Neural cell (in vitro differentiated cells): Measurements from ENCODE around the gene CYP26B1. TPM values are rescaled to one million over a fixed set of nuclear protein-coding genes. Genes with fewer than 3 reads are reported as not detected.

ENCODE experiments used
- H2AFZ ChIP-seq: fragments of 200-600, 300-800 bp; sonication (generic), shearing (Covaris generic); 2 replicates; pipeline ENCODE4 v1.6.0; 2014; ENCODE audit warnings: low read depth, mild to moderate bottlenecking, antibody characterized with exemption, low read length, moderate library complexity
- H3F3A ChIP-seq: fragments of 200-600 bp; shearing (Covaris generic); 2 replicates; pipeline ENCODE4 v1.6.1; 2016; ENCODE audit warnings: mild to moderate bottlenecking, moderate library complexity, mixed read lengths, antibody characterized with exemption, low read length; ENCODE audit not compliant: insufficient read depth, poor library complexity, severe bottlenecking
- H3K27ac ChIP-seq: fragments of 200-600, 300-800 bp; sonication (generic), shearing (Covaris generic); 2 replicates; pipeline ENCODE4 v1.5.1; 2014; ENCODE audit warnings: mild to moderate bottlenecking, low read length, moderate library complexity
- H3K27me3 ChIP-seq: fragments of 300-800, 200-600 bp; sonication (generic), shearing (Covaris generic); 2 replicates; pipeline ENCODE4 v1.6.0; 2014; ENCODE audit warnings: mild to moderate bottlenecking, low read depth, low read length, moderate library complexity; ENCODE audit not compliant: insufficient read depth
- H3K36me3 ChIP-seq: fragments of 300-800, 200-600 bp; sonication (generic), shearing (Covaris generic); 2 replicates; pipeline ENCODE4 v1.5.1; 2014; ENCODE audit warnings: mild to moderate bottlenecking, antibody characterized with exemption, low read length, moderate library complexity; ENCODE audit not compliant: insufficient read depth
- H3K4me2 ChIP-seq: fragments of 300-800, 200-600 bp; sonication (generic), shearing (Covaris generic); 2 replicates; pipeline ENCODE4 v1.6.0; 2014; ENCODE audit warnings: mild to moderate bottlenecking, low read length
- H3K4me3 ChIP-seq: fragments of 300-800, 200-600 bp; sonication (generic), shearing (Covaris generic); 2 replicates; pipeline ENCODE4 v1.5.1; 2014; ENCODE audit warnings: mild to moderate bottlenecking, low read length, moderate library complexity
- H3K79me2 ChIP-seq: fragments of 200-600 bp; shearing (Covaris generic); replicated peaks from 2 replicates; pipeline ENCODE4 v1.6.0; 2014; ENCODE audit warnings: mild to moderate bottlenecking, low read length, moderate library complexity; ENCODE audit not compliant: insufficient read depth
- H3K9ac ChIP-seq: fragments of 300-800, 200-600 bp; sonication (generic), shearing (Covaris generic); 2 replicates; pipeline ENCODE4 v1.6.1; 2016; ENCODE audit warnings: mild to moderate bottlenecking, low read length, mixed read lengths
- H3K9me2 ChIP-seq: fragments of 200-600 bp; shearing (Covaris generic); 2 replicates; pipeline ENCODE4 v1.6.1; 2016; ENCODE audit warnings: mild to moderate bottlenecking, low read length, mixed read lengths; ENCODE audit not compliant: insufficient read depth
- H3K9me3 ChIP-seq: fragments of 200-600, 300-800 bp; sonication (generic), shearing (Covaris generic); 2 replicates; pipeline ENCODE4 v1.6.1; 2016; ENCODE audit warnings: mild to moderate bottlenecking, mixed run types, low read length, moderate library complexity, mixed read lengths
- H4K20me1 ChIP-seq: fragments of 200-600 bp; shearing (Covaris generic); 2 replicates; pipeline ENCODE4 v1.6.1; 2016; ENCODE audit warnings: mild to moderate bottlenecking, mixed run types; ENCODE audit not compliant: insufficient read depth
- EP300 ChIP-seq: fragments of 450-650 bp; conservative IDR thresholded peaks from 2 replicates; pipeline ENCODE4 v1.6.1; 2014; ENCODE audit warnings: antibody characterized with exemption, mild to moderate bottlenecking, moderate library complexity; ENCODE audit not compliant: poor library complexity, severe bottlenecking
- EZH2 ChIP-seq: fragments of 200-600, 300-800 bp; shearing (Covaris generic), sonication (generic); IDR thresholded peaks from 2 replicates; pipeline ENCODE4 v1.6.1; 2014; ENCODE audit warnings: antibody characterized with exemption, low read length, borderline replicate concordance, mild to moderate bottlenecking; ENCODE audit not compliant: insufficient read depth, poor library complexity, severe bottlenecking
- MXI1 ChIP-seq: fragments of 450-650 bp; conservative IDR thresholded peaks from 2 replicates; pipeline ENCODE4 v1.6.1; 2014; ENCODE audit warnings: antibody characterized with exemption, mild to moderate bottlenecking; ENCODE audit not compliant: poor library complexity, severe bottlenecking
- POLR2AphosphoS5 ChIP-seq: IDR thresholded peaks from 2 replicates; pipeline ENCODE4 v1.6.1; 2012
- RAD21 ChIP-seq: fragments of 450-650 bp; conservative IDR thresholded peaks from 2 replicates; pipeline ENCODE4 v1.6.1; 2014; ENCODE audit warnings: antibody characterized with exemption, mild to moderate bottlenecking, moderate library complexity
- SMC3 ChIP-seq: fragments of 450-650 bp; conservative IDR thresholded peaks from 2 replicates; pipeline ENCODE4 v1.6.1; 2014; ENCODE audit warnings: antibody characterized with exemption, mild to moderate bottlenecking, moderate library complexity; ENCODE audit not compliant: poor library complexity
- TAF1 ChIP-seq: IDR thresholded peaks from 2 replicates; pipeline ENCODE4 v1.6.1; 2012; ENCODE audit warnings: low read depth
- polyA plus RNA-seq: library from polyadenylated mRNA; depleted of rRNA; stranded (reverse); fragments of >200 nt; gene quantifications from 2 replicates; pipeline ENCODE4 v1.2.3, GENCODE V29; 2014
- TF ChIP-seq, protein P1 (sequence below): IDR thresholded peaks from 2 replicates; pipeline ENCODE4 v1.6.1; 2012; ENCODE audit warnings: borderline replicate concordance
- TF ChIP-seq, protein P2 (sequence below): fragments of 450-650 bp; IDR thresholded peaks from 2 replicates; pipeline ENCODE4 v1.5.1; 2014; ENCODE audit warnings: antibody characterized with exemption, mild to moderate bottlenecking, moderate library complexity; ENCODE audit not compliant: poor library complexity, severe bottlenecking

CYP26B1 gene
- polyA plus RNA-seq, 1 donor from 2014 or later = 0.83 TPM

DNA sequence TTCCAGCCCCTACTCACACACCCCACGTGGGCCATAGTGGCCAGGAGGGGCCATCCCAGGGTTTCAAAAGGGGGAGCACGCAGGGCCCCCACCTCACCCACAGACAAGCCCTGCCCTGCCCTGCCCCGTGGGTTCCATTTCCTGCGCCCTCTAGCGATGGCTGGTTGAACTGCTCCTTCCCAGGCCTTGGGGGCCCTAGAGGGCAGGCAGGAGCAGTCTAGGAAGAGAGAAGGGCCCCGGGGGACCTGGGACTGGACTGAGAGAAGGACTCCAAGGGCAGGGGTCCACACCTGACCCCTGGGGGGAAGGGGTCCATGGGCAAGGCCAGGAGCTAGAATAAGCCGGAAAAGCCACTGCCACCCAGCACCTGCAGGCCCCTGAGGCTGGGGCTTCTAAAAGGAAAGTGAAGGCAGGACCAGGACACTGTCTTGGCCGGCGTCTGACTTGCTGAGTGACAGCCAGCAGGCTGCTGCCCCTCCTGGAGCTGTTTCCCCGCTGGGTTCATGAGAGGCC is 10.1 kb downstream of the CYP26B1 start:
- Histone ChIP-seq H3K36me3 (no peaks in the 10 kb centered on the region), H3K9me3 (no peaks in the 10 kb centered on the region), H3K27me3 (peaks cover 17% of the 10 kb centered on the region), H3K4me2 (no peak overlapping the region), H4K20me1 (no peaks in the 10 kb centered on the region), H3K79me2 (no peaks in the 10 kb centered on the region), H3K27ac (no peak overlapping the region), H3K4me3 (no peak overlapping the region), H2AFZ (no peak overlapping the region), H3K9ac (no peak overlapping the region), H3F3A (no peaks in the 10 kb centered on the region), H3K9me2 (no peaks in the 10 kb centered on the region)
- no peak for TF ChIP-seq EP300
- no peak for TF ChIP-seq POLR2AphosphoS5
- TF ChIP-seq, protein P1, sequence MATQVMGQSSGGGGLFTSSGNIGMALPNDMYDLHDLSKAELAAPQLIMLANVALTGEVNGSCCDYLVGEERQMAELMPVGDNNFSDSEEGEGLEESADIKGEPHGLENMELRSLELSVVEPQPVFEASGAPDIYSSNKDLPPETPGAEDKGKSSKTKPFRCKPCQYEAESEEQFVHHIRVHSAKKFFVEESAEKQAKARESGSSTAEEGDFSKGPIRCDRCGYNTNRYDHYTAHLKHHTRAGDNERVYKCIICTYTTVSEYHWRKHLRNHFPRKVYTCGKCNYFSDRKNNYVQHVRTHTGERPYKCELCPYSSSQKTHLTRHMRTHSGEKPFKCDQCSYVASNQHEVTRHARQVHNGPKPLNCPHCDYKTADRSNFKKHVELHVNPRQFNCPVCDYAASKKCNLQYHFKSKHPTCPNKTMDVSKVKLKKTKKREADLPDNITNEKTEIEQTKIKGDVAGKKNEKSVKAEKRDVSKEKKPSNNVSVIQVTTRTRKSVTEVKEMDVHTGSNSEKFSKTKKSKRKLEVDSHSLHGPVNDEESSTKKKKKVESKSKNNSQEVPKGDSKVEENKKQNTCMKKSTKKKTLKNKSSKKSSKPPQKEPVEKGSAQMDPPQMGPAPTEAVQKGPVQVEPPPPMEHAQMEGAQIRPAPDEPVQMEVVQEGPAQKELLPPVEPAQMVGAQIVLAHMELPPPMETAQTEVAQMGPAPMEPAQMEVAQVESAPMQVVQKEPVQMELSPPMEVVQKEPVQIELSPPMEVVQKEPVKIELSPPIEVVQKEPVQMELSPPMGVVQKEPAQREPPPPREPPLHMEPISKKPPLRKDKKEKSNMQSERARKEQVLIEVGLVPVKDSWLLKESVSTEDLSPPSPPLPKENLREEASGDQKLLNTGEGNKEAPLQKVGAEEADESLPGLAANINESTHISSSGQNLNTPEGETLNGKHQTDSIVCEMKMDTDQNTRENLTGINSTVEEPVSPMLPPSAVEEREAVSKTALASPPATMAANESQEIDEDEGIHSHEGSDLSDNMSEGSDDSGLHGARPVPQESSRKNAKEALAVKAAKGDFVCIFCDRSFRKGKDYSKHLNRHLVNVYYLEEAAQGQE = no peak
- TF ChIP-seq, protein P2, sequence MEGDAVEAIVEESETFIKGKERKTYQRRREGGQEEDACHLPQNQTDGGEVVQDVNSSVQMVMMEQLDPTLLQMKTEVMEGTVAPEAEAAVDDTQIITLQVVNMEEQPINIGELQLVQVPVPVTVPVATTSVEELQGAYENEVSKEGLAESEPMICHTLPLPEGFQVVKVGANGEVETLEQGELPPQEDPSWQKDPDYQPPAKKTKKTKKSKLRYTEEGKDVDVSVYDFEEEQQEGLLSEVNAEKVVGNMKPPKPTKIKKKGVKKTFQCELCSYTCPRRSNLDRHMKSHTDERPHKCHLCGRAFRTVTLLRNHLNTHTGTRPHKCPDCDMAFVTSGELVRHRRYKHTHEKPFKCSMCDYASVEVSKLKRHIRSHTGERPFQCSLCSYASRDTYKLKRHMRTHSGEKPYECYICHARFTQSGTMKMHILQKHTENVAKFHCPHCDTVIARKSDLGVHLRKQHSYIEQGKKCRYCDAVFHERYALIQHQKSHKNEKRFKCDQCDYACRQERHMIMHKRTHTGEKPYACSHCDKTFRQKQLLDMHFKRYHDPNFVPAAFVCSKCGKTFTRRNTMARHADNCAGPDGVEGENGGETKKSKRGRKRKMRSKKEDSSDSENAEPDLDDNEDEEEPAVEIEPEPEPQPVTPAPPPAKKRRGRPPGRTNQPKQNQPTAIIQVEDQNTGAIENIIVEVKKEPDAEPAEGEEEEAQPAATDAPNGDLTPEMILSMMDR = peak; percentile 54
- TF ChIP-seq SMC3 = no peak

DNA sequence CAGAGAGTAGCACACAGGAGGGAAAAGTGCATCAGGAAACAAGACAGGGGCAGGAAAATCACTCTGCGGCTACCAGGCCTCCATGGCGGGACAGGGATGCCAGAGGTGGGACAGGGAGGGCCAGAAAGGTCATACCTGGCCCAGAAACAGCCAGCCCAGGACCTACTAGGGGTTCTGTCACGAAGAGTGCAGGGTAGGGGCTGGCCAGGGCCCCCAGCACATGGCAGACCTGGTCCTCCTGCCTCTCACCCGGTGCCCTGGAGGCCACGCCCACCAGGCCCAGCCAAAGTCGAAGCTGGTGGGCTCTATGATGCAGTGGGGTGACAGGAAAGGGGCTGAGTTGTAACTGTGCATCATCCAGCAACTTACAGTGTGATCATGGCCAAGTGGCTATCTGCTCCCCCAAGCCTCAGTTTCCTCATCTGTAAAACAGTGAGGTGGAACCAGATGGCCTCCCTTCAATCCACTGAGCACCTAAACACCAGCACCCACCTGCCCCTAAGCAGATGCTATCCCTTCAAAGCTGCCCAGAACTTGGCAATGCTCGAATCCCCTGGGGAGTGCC is 10.6 kb downstream of the CYP26B1 start:
- H3K9me2 ChIP-seq = no peaks in the 10 kb centered on the region
- no peaks in the 10 kb centered on the region for H3K9me3 ChIP-seq
- H3K27me3 ChIP-seq = peaks cover 11% of the 10 kb centered on the region
- no peak overlapping the region for H3K9ac ChIP-seq
- H2AFZ ChIP-seq = no peak overlapping the region
- H3K79me2 ChIP-seq = no peaks in the 10 kb centered on the region
- no peaks in the 10 kb centered on the region for H3K36me3 ChIP-seq
- no peaks in the 10 kb centered on the region for H4K20me1 ChIP-seq
- no peak overlapping the region for H3K27ac ChIP-seq
- TF ChIP-seq, protein P1 = no peak
- TF ChIP-seq EP300 = no peak
- no peak for TF ChIP-seq TAF1
- no peak for TF ChIP-seq RAD21
- TF ChIP-seq, protein P2 = no peak
- TF ChIP-seq POLR2AphosphoS5 = no peak
- TF ChIP-seq SMC3 = no peak
- no peak for TF ChIP-seq MXI1
- TF ChIP-seq EZH2 = no peak
- H3K4me3 ChIP-seq = no peak overlapping the region
- no peak overlapping the region for H3K4me2 ChIP-seq
- no peaks in the 10 kb centered on the region for H3F3A ChIP-seq
